Colonic mucosa (tissue), 4 donors: ENCODE measurements around the gene ALG9. TPM values are rescaled to one million over a fixed set of nuclear protein-coding genes. Genes with fewer than 3 reads are reported as not detected.

Experiments used
- DNase-seq: peaks from one replicate; pipeline ENCODE4 v3.0.0-alpha.2; 2020
- H3K27ac ChIP-seq: fragments of 200-600 bp; one replicate; pipeline ENCODE4 v1.8.0; 2021
- H3K27me3 ChIP-seq: fragments of 200-600 bp; one replicate; pipeline ENCODE4 v1.8.0; 2021
- H3K36me3 ChIP-seq: fragments of 200-600 bp; one replicate; pipeline ENCODE4 v1.8.0; 2021
- H3K4me1 ChIP-seq: fragments of 200-600 bp; one replicate; pipeline ENCODE4 v1.8.0; 2021; ENCODE audit warnings: mild to moderate bottlenecking
- H3K4me3 ChIP-seq: fragments of 200-600 bp; one replicate; pipeline ENCODE4 v1.8.0; 2021
- H3K9ac ChIP-seq, 2 donors: one replicate each; pipeline ENCODE4 v1.7.0; 2013; ENCODE audit warnings: control low read depth in 2 of 2, low read depth in 2 of 2, low read length in 2 of 2
- H3K9me3 ChIP-seq: fragments of 200-600 bp; one replicate; pipeline ENCODE4 v1.8.0; 2021
- intact Hi-C: fragments of 100-400 bp; cut with DNase I; formaldehyde crosslinking; loops from one replicate; pipeline ENCODE4 v1.14.1; 2022
- total RNA-seq, 2 donors: library from RNA; stranded (reverse); fragmentation: NEBNext Ultra II Directional in 1 of 2; extraction: Animal tissue kit (Norgen Biotek cat#: 25700) in 1 of 2; gene quantifications; one replicate each; pipeline ENCODE4 v1.2.1, GENCODE V29; 2021
- TF ChIP-seq, protein P1 (sequence below): fragments of 200-600 bp; IDR thresholded peaks from one replicate; pipeline ENCODE4 v1.8.0; 2022; ENCODE audit warnings: antibody characterized with exemption, mild to moderate bottlenecking
- donor health status: healthy.
- donor health status: DM: no; HTN: no; CAD: no.
- donor health status: DM: no; HTN: no; CAD: no.

ALG9 gene
- total RNA-seq, 2 donors from 2014 or later = 23.2 to 25.2 TPM

DNA sequence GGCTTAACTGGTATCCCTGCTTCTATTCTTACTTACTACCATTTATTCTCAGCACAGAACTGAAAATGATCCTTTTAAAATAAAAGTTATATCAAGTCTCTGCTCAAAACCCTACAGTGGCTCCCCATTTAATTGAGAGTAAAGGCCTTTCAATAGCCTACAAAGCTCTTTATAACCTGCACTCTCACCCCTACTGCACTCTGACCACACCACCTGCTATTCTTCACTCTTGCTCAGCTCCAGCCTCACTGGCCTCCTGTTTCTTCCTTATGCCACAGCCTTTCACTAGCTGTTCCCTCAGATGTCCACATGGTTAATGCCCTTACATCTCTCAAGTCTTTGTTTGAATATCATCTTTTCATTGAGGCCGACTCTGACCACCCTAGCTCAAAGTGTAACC, 64.3 kb downstream of the ALG9 start:
- no peaks in the 10 kb centered on the region for H3K27me3 ChIP-seq
- TF ChIP-seq, protein P1, sequence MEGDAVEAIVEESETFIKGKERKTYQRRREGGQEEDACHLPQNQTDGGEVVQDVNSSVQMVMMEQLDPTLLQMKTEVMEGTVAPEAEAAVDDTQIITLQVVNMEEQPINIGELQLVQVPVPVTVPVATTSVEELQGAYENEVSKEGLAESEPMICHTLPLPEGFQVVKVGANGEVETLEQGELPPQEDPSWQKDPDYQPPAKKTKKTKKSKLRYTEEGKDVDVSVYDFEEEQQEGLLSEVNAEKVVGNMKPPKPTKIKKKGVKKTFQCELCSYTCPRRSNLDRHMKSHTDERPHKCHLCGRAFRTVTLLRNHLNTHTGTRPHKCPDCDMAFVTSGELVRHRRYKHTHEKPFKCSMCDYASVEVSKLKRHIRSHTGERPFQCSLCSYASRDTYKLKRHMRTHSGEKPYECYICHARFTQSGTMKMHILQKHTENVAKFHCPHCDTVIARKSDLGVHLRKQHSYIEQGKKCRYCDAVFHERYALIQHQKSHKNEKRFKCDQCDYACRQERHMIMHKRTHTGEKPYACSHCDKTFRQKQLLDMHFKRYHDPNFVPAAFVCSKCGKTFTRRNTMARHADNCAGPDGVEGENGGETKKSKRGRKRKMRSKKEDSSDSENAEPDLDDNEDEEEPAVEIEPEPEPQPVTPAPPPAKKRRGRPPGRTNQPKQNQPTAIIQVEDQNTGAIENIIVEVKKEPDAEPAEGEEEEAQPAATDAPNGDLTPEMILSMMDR = no peak
- intact Hi-C loops = no loop called here
- H3K36me3 ChIP-seq = no peaks in the 10 kb centered on the region
- H3K27ac ChIP-seq = no peak overlapping the region
- no peak overlapping the region for H3K9ac ChIP-seq
- H3K4me1 ChIP-seq = no peaks in the 10 kb centered on the region
- H3K4me3 ChIP-seq = no peak overlapping the region
- no peaks in the 10 kb centered on the region for H3K9me3 ChIP-seq
- DNase-seq = no peak

DNA sequence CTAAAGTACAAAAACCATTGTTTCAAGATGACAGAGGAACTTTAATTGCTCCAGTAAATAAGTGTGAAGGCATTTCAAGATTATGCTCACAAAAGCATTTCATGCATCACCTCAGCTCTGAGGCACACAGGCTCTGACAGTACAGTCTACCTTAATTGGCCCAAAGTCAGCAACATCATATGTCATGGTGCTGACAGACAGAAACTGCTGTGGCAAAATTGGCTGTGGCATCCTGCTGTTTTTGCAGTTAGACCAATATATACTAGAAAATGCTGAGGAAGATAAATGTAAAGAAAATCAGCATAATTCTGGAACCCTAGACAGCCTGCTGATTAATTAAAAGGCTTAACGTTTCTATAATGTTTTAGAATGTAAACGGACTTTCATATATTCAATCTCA, 70.2 kb downstream of the ALG9 start:
- H3K4me3 ChIP-seq = no peak overlapping the region
- H3K27ac ChIP-seq = no peak overlapping the region
- TF ChIP-seq, protein P1 = no peak
- no peaks in the 10 kb centered on the region for H3K36me3 ChIP-seq
- intact Hi-C loops = no loop called here
- no peak for DNase-seq
- H3K27me3 ChIP-seq = no peaks in the 10 kb centered on the region
- no peak overlapping the region for H3K9ac ChIP-seq
- no peaks in the 10 kb centered on the region for H3K4me1 ChIP-seq
- no peaks in the 10 kb centered on the region for H3K9me3 ChIP-seq

DNA sequence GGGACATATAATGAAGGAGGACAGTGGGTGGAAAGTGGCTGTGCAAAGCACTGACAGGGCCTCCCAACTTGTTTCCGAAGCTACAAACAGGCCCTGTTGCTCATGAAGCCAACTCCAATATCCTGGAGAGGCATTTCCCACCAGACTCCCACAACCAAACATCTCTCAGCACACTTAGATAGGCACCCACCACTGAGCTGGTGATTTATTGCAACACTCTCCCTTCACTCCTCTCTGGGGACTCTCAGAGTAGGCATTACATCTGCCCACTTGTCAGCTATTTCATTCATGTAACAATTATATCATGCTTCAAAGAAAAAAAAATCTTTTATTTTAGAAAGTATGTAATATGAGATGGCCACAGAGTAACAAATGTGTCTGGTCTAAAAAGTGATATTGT, 73.1 kb downstream of the ALG9 start:
- H3K27ac ChIP-seq = no peak overlapping the region
- no peaks in the 10 kb centered on the region for H3K9me3 ChIP-seq
- no peaks in the 10 kb centered on the region for H3K36me3 ChIP-seq
- no peaks in the 10 kb centered on the region for H3K27me3 ChIP-seq
- intact Hi-C loops = no loop called here
- TF ChIP-seq, protein P1 = no peak
- no peak for DNase-seq
- no peak overlapping the region for H3K4me3 ChIP-seq
- H3K9ac ChIP-seq = no peak overlapping the region
- no peaks in the 10 kb centered on the region for H3K4me1 ChIP-seq

DNA sequence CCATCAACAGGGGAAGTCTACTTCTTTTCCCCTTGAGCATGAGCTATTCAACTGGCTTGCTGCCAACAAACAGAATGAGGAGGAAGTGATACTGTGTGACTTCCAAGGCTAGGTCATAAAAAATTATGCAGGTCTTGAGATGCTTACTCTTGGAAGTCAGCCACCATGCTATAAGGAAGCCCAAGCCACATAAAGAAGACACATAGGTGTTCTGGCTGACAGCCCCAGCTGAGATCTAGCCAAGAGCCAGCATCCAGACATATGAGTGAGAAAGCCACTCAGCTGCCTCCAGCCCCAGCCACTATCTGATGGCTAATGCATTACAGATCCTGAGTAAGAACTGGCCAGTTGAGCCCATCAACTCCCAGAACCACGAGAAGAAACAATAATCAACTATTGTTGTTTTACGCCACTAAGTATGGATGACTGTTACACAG, 74.2 kb downstream of the ALG9 start:
- no peak overlapping the region for H3K4me3 ChIP-seq
- H3K9me3 ChIP-seq = no peaks in the 10 kb centered on the region
- TF ChIP-seq, protein P1 = no peak
- no peak overlapping the region for H3K9ac ChIP-seq
- no peaks in the 10 kb centered on the region for H3K36me3 ChIP-seq
- H3K27ac ChIP-seq = no peak overlapping the region
- H3K4me1 ChIP-seq = no peaks in the 10 kb centered on the region
- no peaks in the 10 kb centered on the region for H3K27me3 ChIP-seq
- intact Hi-C loops = no loop called here
- peak; percentile 74 for DNase-seq

DNA sequence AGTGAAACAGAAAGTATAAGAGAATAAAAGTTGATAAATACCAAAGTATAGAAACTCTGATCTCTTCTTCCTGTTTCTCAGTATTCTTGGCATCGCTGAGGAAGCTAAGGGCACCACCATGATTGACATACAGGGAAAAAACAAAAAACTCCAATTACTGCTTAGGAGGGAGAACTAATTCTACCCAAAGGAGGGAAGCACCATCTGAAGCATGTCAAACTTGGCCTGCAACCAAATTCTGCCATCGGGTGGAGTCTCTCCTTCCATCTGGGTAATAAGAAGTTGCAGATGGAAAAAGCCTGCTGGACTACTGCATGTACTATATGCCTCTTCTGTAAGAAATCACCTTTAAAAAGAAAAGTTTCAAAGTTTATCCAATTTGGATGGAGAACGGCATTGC, 74.7 kb downstream of the ALG9 start:
- intact Hi-C loops = no loop called here
- Histone ChIP-seq H3K27me3 (no peaks in the 10 kb centered on the region), H3K4me1 (no peaks in the 10 kb centered on the region), H3K9me3 (no peaks in the 10 kb centered on the region), H3K9ac (no peak overlapping the region), H3K27ac (no peak overlapping the region), H3K36me3 (no peaks in the 10 kb centered on the region), H3K4me3 (no peak overlapping the region)
- TF ChIP-seq, protein P1 = no peak
- DNase-seq = peak; percentile 28
